Measurements from ENCODE around the gene ANKAR. TPM values are rescaled to one million over a fixed set of nuclear protein-coding genes. Genes with fewer than 3 reads are reported as not detected.

Gene ANKAR
- total RNA-seq, 4 donors from 2014 or later, result 3.7 to 36.1 (median 13.4) TPM

GRCh38 chr2:189629531-189630453, 44.7 kb upstream of the ANKAR start:
- no peak for TF ChIP-seq POLR2AphosphoS5 (IDR thresholded peaks at IDR 0.05)
- no peak for TF ChIP-seq EP300 (IDR thresholded peaks at IDR 0.05)
- no peak for TF ChIP-seq POLR2A (IDR thresholded peaks at IDR 0.05)
- TF ChIP-seq CTCF (IDR thresholded peaks at IDR 0.05), result no peak
- H3K4me3 ChIP-seq, result no peak overlapping the region
- H3K9me3 ChIP-seq, result no peaks in the 10 kb centered on the region
- H3K4me1 ChIP-seq, result no peaks in the 10 kb centered on the region
- H3K27ac ChIP-seq, result no peak overlapping the region
- H3K36me3 ChIP-seq, result no peaks in the 10 kb centered on the region
- 51 to 60% methylated on average over 9 to 10 of the region's 10 CpGs for WGBS, 2 donors (ENCODE audit: low coverage in 1 of 2)
- no peak for ATAC-seq
- H3K27me3 ChIP-seq, result no peaks in the 10 kb centered on the region

GRCh38 chr2:189631849-189632248, 42.6 kb upstream of the ANKAR start:
- Histone ChIP-seq H3K4me1 (no peaks in the 10 kb centered on the region), H3K27ac (no peak overlapping the region), H3K36me3 (no peaks in the 10 kb centered on the region), H3K27me3 (no peaks in the 10 kb centered on the region), H3K4me3 (no peak overlapping the region), H3K9me3 (no peaks in the 10 kb centered on the region)
- 42 to 55% methylated on average over 4 of the region's 4 CpGs for WGBS, 2 donors (ENCODE audit: low coverage in 1 of 2)
- no peak for ATAC-seq
- TF ChIP-seq CTCF (IDR thresholded peaks at IDR 0.05), result no peak
- no peak for TF ChIP-seq POLR2A (IDR thresholded peaks at IDR 0.05)
- no peak for TF ChIP-seq POLR2AphosphoS5 (IDR thresholded peaks at IDR 0.05)
- TF ChIP-seq EP300 (IDR thresholded peaks at IDR 0.05), result no peak

- Histone ChIP-seq H3K4me3 (no peak overlapping the region), H3K36me3 (no peaks in the 10 kb centered on the region), H3K27ac (no peak overlapping the region), H3K4me1 (no peaks in the 10 kb centered on the region), H3K9me3 (no peaks in the 10 kb centered on the region), H3K27me3 (no peaks in the 10 kb centered on the region)
- 89 to 96% methylated on average over 2 to 4 of the region's 5 CpGs for WGBS, 2 donors (ENCODE audit: low coverage in 1 of 2)
- ATAC-seq, result no peak
- TF ChIP-seq POLR2A (IDR thresholded peaks at IDR 0.05), result no peak
- no peak for TF ChIP-seq EP300 (IDR thresholded peaks at IDR 0.05)
- TF ChIP-seq POLR2AphosphoS5 (IDR thresholded peaks at IDR 0.05), result no peak
- TF ChIP-seq CTCF (IDR thresholded peaks at IDR 0.05), result peak in 2 of 4 experiments; percentile 18 to 40
These were observed 41.1 kb upstream of the ANKAR start for GRCh38 chr2:189633392-189633811.

- H3K27me3 ChIP-seq, result no peaks in the 10 kb centered on the region
- no peak overlapping the region for H3K27ac ChIP-seq
- H3K4me3 ChIP-seq, result no peak overlapping the region
- H3K9me3 ChIP-seq, result no peaks in the 10 kb centered on the region
- no peak for ATAC-seq
- WGBS, 2 donors (ENCODE audit: low coverage in 1 of 2), result 62 to 88% methylated on average over 2 of the region's 2 CpGs
- H3K4me1 ChIP-seq, result no peaks in the 10 kb centered on the region
- H3K36me3 ChIP-seq, result no peaks in the 10 kb centered on the region
- TF ChIP-seq EP300 (IDR thresholded peaks at IDR 0.05) (no peak), POLR2A (IDR thresholded peaks at IDR 0.05) (no peak), POLR2AphosphoS5 (IDR thresholded peaks at IDR 0.05) (no peak), CTCF (IDR thresholded peaks at IDR 0.05) (no peak)
These were observed 39.1 kb upstream of the ANKAR start for GRCh38 chr2:189635353-189635752.
